Midbrain (tissue), 1 donor: ENCODE measurements around the gene USP22.

Experiments used
- DNase-seq: peaks from one replicate; lab custom pipeline; 2025; lab: John Stamatoyannopoulos, UW

The USP22 gene

DNA sequence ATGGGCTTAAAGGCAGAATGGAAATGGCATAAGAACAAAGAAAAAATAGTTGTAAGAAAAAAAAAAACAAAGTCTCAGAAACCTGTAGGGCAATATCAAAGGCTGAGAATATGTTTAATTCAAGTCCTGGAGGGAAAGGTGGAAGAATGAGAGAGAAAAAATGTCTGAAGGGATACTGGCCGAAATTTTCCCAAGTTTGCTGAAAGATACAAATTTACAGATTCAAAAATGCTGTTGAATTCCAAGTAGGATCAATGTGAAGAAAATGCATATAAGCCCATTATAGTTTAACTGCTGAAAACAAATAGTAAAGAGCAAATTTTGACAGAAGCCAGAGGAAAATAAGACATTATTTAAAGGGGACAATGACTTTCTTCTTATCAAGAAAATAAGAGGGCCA, 6.6 kb upstream of the USP22 start:
- no peak for DNase-seq

DNA sequence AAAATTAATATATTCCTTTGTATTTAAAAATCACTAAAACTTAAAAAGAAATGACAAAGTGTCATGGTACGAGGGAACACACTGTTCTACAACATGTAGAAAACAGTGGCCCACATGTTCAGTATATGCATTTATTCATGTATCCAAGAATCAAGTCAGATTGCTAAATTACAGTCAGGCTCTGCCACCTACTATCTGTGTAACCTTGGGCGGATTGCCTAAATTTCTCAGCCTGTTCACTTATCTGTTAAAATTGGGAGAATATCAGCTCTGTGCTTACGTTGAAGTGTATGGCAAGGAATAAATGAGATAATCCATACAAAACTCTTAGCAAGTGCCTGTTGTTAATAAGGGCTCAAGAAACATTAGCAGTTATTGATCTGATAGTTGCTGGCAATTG, 3.4 kb upstream of the USP22 start:
- no peak for DNase-seq

DNA sequence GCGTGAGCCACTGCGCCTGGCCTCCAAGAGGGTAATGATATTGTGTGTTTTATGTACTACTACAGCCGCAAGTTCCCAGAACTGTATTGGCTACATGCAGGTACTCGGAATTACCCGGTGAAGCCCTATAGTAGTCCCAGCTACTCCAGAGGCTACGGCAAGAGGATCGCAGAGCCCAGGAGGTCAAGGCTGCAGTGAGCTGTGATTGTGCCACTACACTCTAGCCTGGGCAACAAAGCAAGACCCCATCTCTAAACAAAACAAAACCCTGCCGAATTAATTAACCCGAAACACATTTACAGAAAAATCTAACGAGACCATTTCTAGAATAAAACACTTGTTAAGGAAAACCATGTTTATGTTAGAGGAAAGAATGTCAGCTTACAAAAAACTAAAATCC, 2.2 kb upstream of the USP22 start:
- no peak for DNase-seq

DNA sequence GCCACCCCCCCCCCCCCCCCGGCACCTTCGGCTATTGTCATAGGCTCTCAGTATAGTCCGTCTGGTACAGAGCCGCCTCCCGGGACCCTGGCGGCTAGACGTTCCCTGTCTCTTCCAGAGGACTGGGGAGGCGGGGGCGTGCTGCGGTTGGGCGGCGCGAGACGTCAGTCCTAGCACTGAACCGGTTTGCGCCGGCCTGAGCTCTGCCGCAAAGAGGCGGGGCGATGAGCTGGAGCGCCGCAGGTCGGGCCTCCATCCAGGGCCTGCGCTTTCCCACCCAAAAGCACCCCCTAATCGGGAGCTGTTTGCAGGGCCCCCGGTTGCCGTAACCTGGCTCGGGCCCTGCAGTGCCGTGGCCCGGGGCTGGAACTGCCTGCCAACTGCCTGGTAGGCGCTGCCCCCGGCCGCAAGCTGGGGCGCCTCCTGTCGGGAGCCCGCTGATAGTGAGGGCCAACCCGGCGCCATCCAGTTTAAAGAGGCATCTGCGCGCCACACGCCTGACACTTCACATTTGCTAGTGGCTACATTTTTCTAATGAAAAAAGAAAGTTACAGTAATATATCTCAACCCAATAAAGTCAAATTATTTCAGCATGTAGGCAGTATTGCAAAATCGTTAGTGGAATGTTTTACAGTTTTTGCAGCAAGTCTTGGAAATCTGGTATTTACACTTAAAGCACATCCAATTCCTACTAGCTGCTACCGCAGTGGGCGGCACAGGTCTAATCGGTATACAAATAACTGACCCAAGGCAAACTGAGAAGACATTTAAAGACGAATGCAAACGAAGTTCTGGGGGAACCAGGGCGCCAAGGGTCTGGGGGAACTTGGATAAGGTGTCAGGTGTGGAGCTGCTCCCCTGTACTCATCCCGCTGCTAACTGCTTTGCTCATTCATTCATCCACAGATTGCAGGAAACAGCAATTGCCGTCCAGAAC, 753 bp upstream of the USP22 start:
- DNase-seq: peak; percentile 99

DNA sequence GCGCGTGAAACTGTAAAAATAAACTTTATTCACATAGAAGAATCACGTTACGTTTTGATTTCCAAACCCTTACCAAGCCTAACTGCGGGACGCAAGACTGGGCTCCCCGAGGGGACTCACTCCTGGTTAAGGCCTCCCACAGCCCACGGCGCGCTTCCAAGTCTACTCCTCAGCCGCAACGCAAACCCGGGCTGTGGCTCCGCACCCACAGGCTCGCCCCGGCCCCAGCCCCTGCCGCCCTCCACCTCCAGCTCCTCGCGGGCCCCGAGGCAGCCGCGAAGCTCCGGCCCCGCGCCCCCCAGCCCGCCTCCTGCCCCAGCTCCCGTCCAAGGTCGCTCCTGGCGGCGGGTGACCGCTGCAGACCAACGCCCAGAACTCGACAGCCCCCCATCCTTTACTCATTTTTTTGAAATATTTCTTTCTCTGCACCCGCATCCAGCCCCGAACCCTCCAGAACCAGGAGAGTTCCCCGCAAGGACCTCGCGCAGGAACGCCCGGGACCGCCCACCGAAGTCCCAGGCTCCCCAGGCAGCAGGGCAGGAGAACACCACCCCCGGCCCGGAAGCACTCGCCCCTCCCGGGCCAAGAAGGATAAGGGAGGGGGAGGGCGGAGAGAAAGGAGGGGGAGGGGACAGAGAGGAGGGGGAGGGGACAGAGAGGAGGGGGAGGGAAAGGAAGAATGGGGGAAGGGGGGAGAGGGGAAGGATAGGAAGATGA, 912 bp downstream of the USP22 start:
- DNase-seq: peak; percentile 76

DNA sequence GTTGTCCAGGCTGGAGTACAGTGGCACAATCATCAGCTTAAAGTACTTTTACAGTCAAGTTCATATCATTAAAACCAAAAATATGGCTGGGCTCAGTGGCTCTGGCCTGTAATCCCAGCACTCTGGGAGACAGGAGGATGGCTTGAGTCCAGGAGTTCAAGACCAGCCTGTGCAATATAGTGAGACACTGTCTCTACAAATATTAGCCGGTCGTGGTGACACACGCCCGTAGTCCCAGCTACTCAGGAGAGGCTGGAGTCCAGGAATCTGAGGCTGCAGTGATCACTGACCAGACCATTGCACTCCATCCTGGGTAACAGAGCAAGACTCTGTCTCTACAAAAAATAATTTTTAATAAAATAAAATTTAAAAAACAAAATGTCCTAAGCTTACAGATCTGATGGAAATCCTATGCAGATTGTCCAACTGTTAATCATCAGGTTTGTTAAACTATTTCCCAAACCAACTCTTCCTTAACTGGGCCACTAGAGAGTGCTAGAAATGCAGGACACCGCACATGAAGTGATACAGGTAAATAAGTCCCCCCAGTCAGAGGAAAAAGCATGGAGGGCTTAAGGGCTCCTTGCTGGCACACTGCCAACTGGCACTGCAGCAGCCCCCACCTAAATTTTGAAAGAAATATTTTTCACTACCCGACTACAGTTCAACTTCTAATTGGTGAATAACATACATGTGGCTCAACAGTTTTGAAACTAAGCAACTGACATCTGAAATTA, 2.8 kb downstream of the USP22 start:
- peak; percentile 6 for DNase-seq

DNA sequence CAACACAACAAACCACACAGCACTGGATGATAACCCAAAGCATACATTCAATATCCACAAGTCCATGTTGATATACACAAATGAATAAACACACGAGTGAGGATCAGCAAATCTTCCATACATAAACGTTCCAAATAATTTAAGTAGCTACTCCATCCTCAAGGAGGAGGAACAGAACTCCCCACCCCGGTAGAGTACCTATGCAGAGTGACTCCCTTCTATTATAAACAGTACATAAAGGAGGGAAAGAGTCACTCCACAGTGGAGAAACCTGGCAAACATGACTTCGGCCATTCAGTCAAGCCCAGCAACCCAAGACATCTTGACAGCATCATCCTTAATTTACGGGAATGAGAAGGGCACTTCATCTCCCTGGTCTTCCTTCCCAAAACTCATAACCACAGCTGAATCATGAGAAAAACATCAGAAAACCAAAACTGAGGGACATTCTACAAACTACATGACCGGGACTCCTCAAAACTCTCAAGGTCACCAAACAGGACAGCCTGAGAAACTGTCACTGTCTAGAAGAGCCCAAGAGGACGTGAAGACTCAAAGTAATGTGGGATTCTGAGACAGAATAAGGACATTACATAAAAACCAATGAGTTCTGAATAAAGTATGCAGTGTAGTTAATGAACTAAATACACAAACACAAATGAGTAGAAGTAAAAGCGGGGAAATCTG, 5.6 kb downstream of the USP22 start:
- DNase-seq: no peak

DNA sequence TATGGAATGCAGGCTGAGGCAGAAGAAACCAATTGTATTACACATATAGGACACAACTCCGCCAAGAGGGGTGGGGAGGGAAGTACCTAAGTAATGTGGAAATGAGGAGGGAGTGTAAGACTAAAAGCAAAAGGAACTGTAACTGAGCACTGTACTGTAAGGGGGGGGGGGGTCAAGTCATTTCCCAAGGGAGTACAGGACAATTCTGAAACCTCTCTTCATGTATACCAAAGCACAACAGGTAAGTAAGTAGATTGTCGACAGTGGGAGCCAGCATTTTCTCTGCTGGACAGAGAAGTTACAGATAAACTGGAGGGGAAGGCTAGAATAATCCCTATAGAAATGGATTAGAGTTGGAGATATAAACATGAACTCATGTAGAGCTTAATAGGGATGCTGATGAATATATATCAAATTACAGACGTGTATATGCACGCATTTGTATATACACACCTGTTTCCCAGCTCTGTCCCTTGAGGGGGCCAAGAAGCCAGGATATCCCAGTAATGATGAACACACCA, 6.4 kb downstream of the USP22 start:
- no peak for DNase-seq

DNA sequence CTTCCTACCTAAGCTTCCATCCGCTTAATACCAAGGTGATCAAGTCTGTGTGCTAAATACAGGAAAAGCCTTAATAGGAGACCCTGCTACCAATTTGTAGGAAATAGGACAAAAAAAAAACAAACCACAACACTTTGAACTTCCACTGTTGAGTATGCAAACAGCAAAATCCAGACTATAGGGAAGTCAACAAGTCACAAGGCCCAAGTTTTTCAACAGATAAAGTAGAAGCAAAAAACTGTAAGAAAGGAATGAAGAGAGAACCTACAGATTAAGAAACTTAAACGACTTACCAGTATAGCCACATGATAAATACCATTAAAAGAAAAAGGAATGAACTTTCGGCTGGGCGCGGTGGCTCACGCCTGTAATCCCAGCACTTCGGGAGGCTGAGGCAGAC, 7.4 kb downstream of the USP22 start:
- DNase-seq: no peak

DNA sequence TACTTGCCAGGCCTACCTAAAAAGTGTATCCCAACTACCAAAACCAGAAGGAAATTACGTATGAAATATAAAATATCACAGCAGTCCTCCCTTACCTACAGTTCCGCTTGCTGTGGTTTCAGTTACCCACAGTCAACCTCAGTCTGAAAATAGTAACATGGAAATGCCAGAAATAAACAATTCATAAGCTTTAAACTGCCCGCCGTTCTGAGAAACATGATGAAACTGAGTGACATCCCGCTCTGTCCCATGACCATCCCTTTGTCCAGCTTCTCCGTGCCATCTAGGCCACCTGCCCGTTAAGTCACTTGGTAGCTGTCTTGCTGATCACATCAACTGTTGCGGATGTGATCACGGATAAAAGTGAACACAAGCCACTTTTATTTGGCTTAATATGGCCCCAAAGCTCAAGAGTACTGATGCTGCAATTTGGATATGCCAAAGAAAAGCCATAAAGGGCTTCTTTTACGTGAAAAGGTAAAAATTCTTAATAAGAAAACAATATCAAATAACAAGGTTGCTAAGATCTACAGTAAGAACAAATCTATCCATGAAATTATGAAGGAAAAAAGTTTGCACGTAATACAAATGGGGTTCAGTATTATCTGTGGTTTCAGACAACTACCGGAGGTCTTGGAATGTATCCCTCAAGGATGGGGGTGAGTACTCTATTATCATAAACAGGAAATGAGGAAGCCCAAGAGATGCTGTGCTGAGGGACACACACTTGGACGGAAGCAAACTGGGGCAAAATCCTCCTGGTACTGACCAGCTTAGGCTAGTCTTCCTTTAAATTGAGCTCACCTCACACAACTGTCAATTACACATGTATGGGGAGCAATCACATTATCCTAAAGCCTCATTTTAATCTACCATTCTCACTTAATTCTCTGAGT, 8.2 kb downstream of the USP22 start:
- no peak for DNase-seq

DNA sequence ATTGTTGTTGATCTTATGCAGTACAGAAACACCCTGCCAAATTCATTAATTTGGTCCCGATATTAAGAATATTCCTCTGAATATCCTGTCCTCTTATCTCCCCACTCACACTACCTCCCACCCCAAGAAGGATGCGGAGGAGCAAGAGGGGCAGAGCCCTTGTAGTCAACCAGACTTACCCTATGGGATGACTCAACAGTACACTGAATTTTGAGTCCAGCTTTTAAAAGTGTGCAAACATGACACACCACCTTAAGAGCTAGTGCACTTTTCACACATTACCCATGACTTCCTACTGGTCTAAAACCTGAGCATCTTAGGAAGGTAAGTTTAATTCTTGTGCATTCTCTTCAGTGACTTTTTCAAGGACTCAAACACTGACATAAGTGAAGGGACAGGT, 9.5 kb downstream of the USP22 start:
- DNase-seq: no peak

DNA sequence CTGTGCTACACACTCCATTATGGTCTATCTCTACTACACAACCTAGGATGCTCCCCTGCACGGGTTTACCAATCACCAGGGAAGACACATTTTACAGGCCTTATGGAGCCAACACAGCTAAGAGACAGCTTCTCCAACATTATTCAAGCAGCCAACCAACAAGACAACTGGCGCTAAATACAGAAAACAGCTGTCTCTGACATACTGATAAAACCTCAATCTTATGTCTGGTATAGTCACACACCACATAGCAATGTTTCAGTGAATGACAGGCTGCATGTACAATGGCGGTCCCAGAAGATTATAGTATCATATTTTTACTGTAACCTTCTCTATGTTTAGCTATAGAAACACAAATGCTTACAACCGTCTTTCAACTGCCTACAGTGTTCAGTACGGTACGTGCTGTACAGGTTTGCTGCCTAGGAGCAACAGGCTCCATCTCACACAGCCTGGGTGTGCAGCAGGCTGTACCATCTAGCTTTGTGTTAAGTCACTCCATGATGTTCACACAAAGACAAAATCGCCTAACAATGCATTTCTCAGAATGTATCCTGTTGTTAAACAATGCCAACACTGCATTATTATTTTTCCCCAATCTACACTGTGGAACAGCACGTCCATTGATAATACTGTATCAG, 10.9 kb downstream of the USP22 start:
- no peak for DNase-seq

DNA sequence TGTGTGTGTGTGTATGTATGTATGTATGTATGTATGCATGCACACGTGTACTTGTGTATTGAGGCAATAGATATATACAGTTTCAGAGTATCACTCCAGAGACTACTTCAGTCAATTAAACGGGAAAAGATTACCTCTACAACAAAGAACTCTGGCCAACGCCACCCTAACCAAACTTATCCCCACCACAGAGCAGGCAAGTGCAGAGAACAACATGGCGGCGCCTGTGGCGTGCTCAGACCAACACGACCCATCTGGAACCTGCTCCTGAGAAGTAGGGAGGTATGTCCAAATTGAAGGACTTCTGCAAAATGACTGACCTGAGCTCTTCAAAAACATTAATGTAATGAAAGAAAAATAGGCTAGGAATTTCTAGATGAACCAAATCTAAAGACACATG, 12.4 kb downstream of the USP22 start:
- DNase-seq: no peak

DNA sequence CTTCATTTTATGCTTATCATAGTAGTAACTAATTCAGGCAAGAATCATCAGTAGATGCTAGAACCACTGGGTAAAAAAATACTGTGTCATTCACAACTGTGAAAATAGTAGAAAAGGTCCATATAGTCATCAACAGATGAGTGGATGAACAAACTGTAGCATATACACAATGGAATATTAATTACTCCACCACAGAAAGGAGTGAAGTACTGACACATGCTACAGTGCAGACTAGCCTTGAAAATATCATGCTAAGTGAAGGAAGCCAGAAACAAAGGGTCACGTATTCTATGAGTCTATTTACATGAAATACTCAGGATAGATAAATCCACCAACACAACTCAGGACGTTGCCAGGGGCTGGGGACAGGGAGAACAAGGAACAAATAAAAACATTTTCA, 13.3 kb downstream of the USP22 start:
- no peak for DNase-seq

DNA sequence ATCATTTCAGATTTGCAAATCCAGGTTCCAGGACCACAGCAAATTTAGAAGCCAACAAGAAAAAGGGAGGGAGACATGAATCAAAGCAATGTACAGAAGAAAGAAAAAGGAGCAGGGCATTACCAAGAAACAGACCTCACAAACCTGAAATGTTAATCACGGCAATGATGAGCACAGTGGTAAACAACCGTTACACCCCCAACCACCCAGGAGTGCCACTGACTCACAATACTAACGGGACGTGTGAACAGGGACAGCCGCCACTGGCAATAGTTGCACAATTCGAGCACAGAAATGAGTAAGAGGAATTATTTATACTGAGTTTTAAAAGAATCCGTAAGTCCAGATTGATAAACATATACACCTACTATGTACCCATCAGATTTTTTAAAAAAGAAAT, 13.8 kb downstream of the USP22 start:
- DNase-seq: no peak

DNA sequence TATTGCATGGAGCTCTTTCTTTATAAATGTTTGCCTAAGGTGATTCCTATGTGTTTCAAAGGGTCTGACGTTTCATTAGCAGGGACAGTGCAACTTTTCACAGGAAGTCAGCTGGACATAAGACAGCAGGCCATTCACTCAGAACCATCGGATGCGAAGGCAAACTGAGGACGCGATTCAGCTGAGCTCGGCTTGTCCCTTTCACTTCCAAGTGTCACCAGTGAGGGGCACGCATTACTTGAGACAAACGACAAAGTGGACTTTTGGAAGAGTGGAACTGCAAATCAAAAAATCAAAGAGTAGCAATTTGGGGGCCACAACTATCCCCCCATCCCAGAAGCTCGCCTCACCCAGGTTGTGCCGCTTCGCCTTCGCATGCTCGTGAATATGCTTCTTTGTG, 14.6 kb downstream of the USP22 start:
- peak; percentile 36 for DNase-seq

DNA sequence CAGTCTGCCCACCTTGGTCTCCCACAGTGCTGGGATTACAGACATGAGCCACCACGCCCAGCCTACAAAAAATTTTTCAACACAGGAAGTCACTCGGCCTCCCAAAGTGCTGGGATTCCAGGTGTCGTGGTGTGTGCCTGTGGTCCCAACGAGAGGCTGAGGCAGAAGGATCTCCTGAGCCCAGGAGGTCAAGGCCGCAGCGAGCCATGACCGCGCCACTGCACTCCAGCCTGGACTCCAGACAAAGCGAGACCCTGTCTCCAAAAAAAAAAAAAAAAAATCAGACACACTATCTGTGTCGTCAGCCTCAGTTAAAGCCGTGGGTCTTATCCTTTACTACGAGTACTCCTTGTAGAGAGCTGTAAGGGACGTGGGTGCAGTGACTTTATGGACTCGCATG, 15.8 kb downstream of the USP22 start:
- DNase-seq: no peak

DNA sequence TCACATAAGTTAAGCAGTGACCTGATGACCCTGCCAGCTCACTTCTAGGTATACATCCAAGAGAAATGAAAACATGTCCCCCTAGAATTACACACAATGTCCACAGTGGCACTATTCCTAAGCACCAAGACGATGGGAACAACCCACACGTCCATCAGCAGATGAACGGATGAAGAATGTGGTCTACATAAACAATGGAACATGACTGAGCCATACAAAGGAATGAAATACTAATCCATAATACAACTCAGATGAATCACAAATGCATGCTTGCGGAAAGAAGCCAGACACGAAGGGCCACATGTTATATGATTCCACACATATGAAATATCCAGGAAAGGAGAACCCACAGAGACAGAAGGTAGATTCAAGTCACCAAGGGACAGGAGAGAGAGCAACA, 17.4 kb downstream of the USP22 start:
- no peak for DNase-seq

DNA sequence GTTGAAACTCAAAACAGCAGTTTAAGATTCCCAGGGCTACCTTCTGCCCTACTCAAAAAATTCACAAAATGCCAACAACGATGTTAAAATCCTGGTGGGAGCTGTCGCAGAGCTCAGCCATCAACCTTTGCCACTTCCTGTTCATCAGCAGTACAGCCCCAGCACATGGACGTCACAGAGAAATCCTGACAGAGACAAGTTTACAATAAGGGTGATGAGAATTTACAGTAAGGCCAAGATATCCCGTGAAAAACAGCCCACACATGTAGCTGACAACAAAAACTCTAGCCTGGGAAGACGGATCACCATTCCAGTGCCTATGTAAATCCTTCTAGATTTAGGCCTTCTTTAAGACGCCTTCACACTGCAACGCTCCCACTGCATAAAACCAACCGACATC, 18.8 kb downstream of the USP22 start:
- no peak for DNase-seq

DNA sequence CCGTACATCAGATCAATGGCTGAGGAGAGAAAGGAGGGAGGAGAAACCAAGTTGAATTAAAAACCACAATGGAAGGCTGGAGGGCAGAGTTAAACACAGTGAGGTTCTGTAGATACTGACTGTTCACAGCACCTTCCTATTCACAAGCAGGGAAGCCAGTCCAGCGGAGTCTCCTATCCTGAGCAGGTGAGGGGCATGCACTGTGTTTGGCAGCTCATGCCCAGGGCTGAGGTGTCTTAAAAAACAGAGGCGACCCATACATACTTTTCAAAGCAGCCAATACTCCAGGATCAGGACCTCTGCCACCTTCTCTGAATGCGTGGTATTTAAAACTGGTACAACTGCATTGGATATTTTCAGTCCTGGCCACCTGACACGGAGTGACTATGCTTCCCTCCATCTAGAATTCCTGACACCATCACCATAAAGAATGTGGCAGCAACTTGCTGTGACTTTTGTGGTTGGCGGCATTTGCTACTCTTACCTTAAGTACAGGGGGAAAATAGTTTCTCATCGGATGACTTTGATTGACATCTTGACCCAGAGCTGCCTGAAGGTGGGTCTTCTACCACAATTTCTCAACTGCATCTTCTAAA, 21.5 kb downstream of the USP22 start:
- DNase-seq: no peak
